Gastroesophageal sphincter (tissue), 4 donors: ENCODE data around the gene TRIM61. TPM values are rescaled to one million over a fixed set of nuclear protein-coding genes. Genes with fewer than 3 reads are reported as not detected.
"Not testable (repeated sequence)": the region's sequence is repeated elsewhere in the genome, so short reads cannot be mapped to it uniquely, and the experiment has no call there.

Source experiments
- ATAC-seq: fragments of 150-250 bp; one replicate; pipeline ENCODE4 v1.9.1; 2016; ENCODE audit warnings: mild to moderate bottlenecking, moderate library complexity
- H3K27ac ChIP-seq, 4 donors: fragments of 200-600 bp; sonication (generic) in 3 of 4; 1 replicate in 3 of 4; 2 replicates in 1 of 4; pipeline ENCODE4 v1.5.1; 2016 to 2019
- H3K27me3 ChIP-seq: fragments of 200-600 bp; sonication (generic); one replicate; pipeline ENCODE4 v1.5.1; 2019
- H3K36me3 ChIP-seq, 2 donors: fragments of 200-600 bp; sonication (generic); one replicate each; pipeline ENCODE4 v1.5.1; 2019; ENCODE audit warnings: control low read depth in 1 of 2
- H3K4me1 ChIP-seq, 3 donors: fragments of 200-600 bp; sonication (generic); 1 replicate in 2 of 3; 2 replicates in 1 of 3; pipeline ENCODE4 v1.5.1; 2016 to 2019; ENCODE audit warnings: control low read depth in 2 of 3
- H3K4me3 ChIP-seq, 2 donors: fragments of 200-600 bp; sonication (generic); one replicate each; pipeline ENCODE4 v1.5.1; 2019; ENCODE audit warnings: mild to moderate bottlenecking in 1 of 2, moderate library complexity in 1 of 2
- H3K9me3 ChIP-seq, 3 donors: fragments of 200-600 bp; sonication (generic); one replicate each; pipeline ENCODE4 v1.5.1; 2017 to 2019; ENCODE audit warnings: control low read depth in 2 of 3
- CTCF ChIP-seq, 4 experiments: fragments of 200-600 bp in 2 of 4; fragments of 450-650 bp in 2 of 4; sonication (generic) in 1 of 4; IDR thresholded peaks; one replicate each; pipeline ENCODE4 v1.5.1; 2017 to 2019; ENCODE audit warnings: antibody characterized with exemption in 4 of 4, mild to moderate bottlenecking in 2 of 4, moderate library complexity in 2 of 4
- EP300 ChIP-seq: sonication (generic); formaldehyde crosslinking; IDR thresholded peaks from one replicate; pipeline ENCODE4 v1.6.1; 2017; ENCODE audit warnings: antibody characterized with exemption, mild to moderate bottlenecking
- POLR2A ChIP-seq, 2 donors: fragments of 450-650 bp; IDR thresholded peaks; one replicate each; pipeline ENCODE4 v1.6.1; 2017; ENCODE audit warnings: antibody characterized with exemption in 2 of 2, mild to moderate bottlenecking in 2 of 2, moderate library complexity in 1 of 2
- POLR2AphosphoS5 ChIP-seq: sonication (generic); formaldehyde crosslinking; IDR thresholded peaks from one replicate; pipeline ENCODE4 v1.6.1; 2017; ENCODE audit warnings: antibody characterized with exemption
- WGBS, 2 donors: methylation state at CpG; one replicate each; pipeline ENCODE4 v1.1.5; 2018; ENCODE audit warnings: low coverage in 1 of 2; 5-methylcytosine and 5-hydroxymethylcytosine counted together
- total RNA-seq, 4 donors: library from RNA; depleted of rRNA; stranded (reverse); fragments of >200 nt; gene quantifications; one replicate each; pipeline ENCODE4 v1.1.0, GENCODE V29; 2016

TRIM61 gene
- total RNA-seq, 4 donors from 2014 or later, result 0.19 to 0.99 (median 0.94) TPM; not detected in 1

- H3K27me3 ChIP-seq, result peaks cover 30% of the 10 kb centered on the region
- no peak for ATAC-seq
- no peak for TF ChIP-seq POLR2A (IDR thresholded peaks at IDR 0.05)
- TF ChIP-seq EP300, result no peak
- no peak for TF ChIP-seq POLR2AphosphoS5
- TF ChIP-seq CTCF (IDR thresholded peaks at IDR 0.05), result no peak
- 61 to 70% methylated on average over 1 to 5 of the region's 5 CpGs for WGBS, 2 donors
- no peaks in the 10 kb centered on the region for H3K4me1 ChIP-seq
- H3K27ac ChIP-seq, result no peak overlapping the region
- H3K36me3 ChIP-seq, result no peaks in the 10 kb centered on the region
- no peaks in the 10 kb centered on the region for H3K9me3 ChIP-seq
- H3K4me3 ChIP-seq, result no peak overlapping the region
Observed at GRCh38 chr4:164945146-164945545, 32.3 kb downstream of the TRIM61 start.

- H3K4me3 ChIP-seq, result no peak overlapping the region
- TF ChIP-seq POLR2A (IDR thresholded peaks at IDR 0.05) (no peak), POLR2AphosphoS5 (no peak), EP300 (no peak), CTCF (IDR thresholded peaks at IDR 0.05) (no peak)
- WGBS, 2 donors, result 49 to 76% methylated on average over 3 to 8 of the region's 9 CpGs
Observed at GRCh38 chr4:164943192-164943591, 34.3 kb downstream of the TRIM61 start.

GRCh38 chr4:164937576-164938270 lies 39.7 kb downstream of the TRIM61 start:
- H3K4me1 ChIP-seq, result no peaks in the 10 kb centered on the region
- no peak overlapping the region for H3K27ac ChIP-seq
- ATAC-seq, result no peak
- no peak overlapping the region for H3K4me3 ChIP-seq
- H3K9me3 ChIP-seq, result no peaks in the 10 kb centered on the region
- H3K27me3 ChIP-seq, result peaks cover 9% of the 10 kb centered on the region
- no peak for TF ChIP-seq POLR2AphosphoS5
- no peak for TF ChIP-seq POLR2A (IDR thresholded peaks at IDR 0.05)
- TF ChIP-seq EP300, result no peak
- no peak for TF ChIP-seq CTCF (IDR thresholded peaks at IDR 0.05)
- H3K36me3 ChIP-seq, result no peaks in the 10 kb centered on the region

More at GRCh38 chr4:164943192-164943591, 34.3 kb downstream of the TRIM61 start:
- ATAC-seq, result no peak
- Histone ChIP-seq H3K4me1 (no peaks in the 10 kb centered on the region), H3K36me3 (no peaks in the 10 kb centered on the region), H3K27ac (no peak overlapping the region), H3K9me3 (no peaks in the 10 kb centered on the region), H3K27me3 (peaks cover 24% of the 10 kb centered on the region)

GRCh38 chr4:164935865-164936606 lies 41.4 kb downstream of the TRIM61 start:
- not testable (repeated sequence) for H3K27ac ChIP-seq, H3K9me3 ChIP-seq, H3K4me3 ChIP-seq, H3K36me3 ChIP-seq, H3K27me3 ChIP-seq, H3K4me1 ChIP-seq, ATAC-seq
- 79 to 85% methylated on average over 7 to 8 of the region's 9 CpGs for WGBS, 2 donors

GRCh38 chr4:164935363-164935762 lies 42.1 kb downstream of the TRIM61 start:
- H3K4me1 ChIP-seq, result no peaks in the 10 kb centered on the region
- ATAC-seq, result no peak
- TF ChIP-seq CTCF (IDR thresholded peaks at IDR 0.05) (no peak), POLR2AphosphoS5 (no peak), EP300 (no peak), POLR2A (IDR thresholded peaks at IDR 0.05) (no peak)
- no peak overlapping the region for H3K4me3 ChIP-seq
- no peak overlapping the region for H3K27ac ChIP-seq
- 50% methylated on average over 1 of the region's 1 CpG; no CpG with 5 or more reads in 1 of the 2 donors for WGBS, 2 donors
- H3K27me3 ChIP-seq, result no peaks in the 10 kb centered on the region
- no peaks in the 10 kb centered on the region for H3K36me3 ChIP-seq
- H3K9me3 ChIP-seq, result no peaks in the 10 kb centered on the region
